GM19240 (cell line): Measurements from ENCODE around the gene MNT.
"Not testable (repeated sequence)": the region's sequence is repeated elsewhere in the genome, so short reads cannot be mapped to it uniquely, and the experiment has no call there.

ENCODE experiments used
- DNase-seq: peaks from one replicate; pipeline ENCODE4 v3.0.0; 2011; ENCODE audit warnings: low spot score; ENCODE audit not compliant: insufficient read length

Gene MNT, protein sequence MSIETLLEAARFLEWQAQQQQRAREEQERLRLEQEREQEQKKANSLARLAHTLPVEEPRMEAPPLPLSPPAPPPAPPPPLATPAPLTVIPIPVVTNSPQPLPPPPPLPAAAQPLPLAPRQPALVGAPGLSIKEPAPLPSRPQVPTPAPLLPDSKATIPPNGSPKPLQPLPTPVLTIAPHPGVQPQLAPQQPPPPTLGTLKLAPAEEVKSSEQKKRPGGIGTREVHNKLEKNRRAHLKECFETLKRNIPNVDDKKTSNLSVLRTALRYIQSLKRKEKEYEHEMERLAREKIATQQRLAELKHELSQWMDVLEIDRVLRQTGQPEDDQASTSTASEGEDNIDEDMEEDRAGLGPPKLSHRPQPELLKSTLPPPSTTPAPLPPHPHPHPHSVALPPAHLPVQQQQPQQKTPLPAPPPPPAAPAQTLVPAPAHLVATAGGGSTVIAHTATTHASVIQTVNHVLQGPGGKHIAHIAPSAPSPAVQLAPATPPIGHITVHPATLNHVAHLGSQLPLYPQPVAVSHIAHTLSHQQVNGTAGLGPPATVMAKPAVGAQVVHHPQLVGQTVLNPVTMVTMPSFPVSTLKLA

DNA sequence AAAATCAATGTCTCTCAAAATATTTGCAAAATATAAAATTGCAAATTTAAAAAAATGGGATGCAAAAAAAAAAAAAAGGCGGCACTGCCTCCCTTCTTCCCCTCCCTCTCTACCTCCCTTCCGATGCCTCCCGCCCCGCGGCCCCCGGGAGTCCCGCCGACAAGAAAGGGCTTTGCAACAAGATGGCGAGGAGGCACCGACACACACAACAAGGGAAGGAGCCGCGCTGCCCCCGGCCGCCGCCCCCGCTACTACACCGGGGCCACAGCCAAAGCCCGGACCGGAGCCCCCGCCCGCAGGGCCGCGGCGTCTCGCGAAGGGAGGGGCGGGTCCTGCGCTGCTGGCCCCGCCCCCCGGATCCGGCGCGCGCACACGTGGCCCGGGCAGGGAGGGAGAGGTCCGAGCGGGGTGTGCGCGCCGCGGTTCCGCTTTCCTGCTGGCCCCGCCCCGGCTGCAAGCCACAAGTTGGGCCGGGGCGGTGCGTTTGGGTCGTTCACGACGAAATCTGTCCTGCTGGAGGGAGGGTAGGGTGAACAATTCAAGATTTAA is at the start of gene MNT:
TSS of gene MNT (minus strand) at position 184 of the 549 bp plus-strand sequence. CDS start 348 bp downstream, outside the sequence.
- peak; percentile 78 for DNase-seq

GRCh38 chr17:2450016-2450650 is 49.3 kb upstream of the MNT start:
- no peak for DNase-seq

DNA sequence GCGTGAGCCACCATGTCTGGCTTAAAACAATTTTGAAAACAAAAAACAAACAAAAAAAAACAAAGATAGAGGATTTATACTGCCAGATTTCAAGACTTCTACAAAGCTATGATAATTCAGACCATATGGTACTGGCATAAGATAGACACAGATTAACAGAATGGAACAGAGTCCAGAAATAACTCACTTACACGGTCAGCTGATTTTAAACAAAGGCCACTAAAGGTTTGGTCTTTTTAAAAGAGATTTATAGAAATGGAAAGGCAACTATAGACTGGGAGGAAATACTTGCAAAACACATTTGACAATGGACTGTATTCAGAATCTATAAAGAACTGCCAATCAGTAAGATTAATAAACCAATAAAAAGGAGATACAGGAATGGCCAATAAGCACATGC is 48.6 kb upstream of the MNT start:
- DNase-seq = no peak

DNA sequence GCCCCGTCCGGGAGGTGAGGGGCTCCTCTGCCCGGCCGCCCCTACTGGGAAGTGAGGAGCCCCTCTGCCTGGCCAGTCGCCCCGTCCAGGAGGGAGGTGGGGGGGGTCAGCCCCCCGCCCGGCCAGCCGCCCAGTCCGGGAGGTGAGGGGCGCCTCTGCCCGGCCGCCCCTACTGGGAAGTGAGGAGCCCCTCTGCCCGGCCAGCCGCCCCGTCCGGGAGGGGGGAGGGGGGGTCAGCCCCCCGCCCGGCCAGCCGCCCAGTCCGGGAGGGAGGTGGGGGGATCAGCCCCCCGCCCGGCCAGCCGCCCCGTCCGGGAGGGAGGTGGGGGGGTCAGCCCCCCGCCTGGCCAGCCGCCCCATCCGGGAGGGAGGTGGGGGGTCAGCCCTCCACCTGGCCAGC is 46.6 kb upstream of the MNT start:
- DNase-seq = not testable (repeated sequence)

DNA sequence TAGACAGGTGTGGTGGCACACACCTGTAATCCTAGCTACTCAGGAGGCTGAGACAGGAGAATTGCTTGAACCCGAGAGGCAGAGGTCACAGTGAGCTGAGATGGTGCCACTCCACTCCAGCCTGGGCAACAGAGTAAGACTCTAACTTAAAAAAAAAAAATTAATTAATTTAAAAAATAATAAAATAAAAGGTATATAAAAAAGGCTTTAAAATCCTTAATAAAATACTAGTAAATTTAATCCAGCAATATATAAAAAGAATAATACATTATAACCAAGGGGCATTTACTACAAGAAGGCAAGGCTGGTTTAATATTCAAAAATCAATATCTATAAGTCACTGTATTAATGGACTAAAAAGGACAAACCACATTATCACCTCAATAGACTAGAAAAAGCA is 44.8 kb upstream of the MNT start:
- no peak for DNase-seq

- no peak for DNase-seq
These were observed 43.5 kb upstream of the MNT start for GRCh38 chr17:2444382-2444781.

- DNase-seq = no peak
These were observed 41.3 kb upstream of the MNT start for GRCh38 chr17:2442166-2442565.

GRCh38 chr17:2440930-2441329 is 40.1 kb upstream of the MNT start:
- DNase-seq = no peak

GRCh38 chr17:2439997-2440396 is 39.1 kb upstream of the MNT start:
- DNase-seq = not testable (repeated sequence)

DNA sequence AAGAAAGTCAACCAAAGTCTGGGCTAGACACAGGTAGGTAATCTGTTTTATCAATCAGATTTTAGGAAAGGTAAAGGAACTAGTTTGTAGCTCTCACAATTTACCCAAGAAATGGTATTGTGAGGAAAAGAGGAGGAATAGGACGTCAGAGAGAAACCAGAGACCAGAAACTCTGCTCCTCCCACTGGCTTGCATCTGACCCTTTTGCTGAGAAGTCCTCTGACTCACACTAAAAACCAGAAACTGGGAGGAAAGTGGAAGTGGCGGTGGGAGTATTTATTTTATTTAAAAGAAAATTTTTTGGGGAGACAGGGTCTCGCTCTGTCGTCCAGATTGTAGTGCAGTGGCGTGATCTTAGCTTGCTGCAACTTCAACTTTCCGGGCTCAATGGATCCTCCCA is 38.0 kb upstream of the MNT start:
- no peak for DNase-seq

DNA sequence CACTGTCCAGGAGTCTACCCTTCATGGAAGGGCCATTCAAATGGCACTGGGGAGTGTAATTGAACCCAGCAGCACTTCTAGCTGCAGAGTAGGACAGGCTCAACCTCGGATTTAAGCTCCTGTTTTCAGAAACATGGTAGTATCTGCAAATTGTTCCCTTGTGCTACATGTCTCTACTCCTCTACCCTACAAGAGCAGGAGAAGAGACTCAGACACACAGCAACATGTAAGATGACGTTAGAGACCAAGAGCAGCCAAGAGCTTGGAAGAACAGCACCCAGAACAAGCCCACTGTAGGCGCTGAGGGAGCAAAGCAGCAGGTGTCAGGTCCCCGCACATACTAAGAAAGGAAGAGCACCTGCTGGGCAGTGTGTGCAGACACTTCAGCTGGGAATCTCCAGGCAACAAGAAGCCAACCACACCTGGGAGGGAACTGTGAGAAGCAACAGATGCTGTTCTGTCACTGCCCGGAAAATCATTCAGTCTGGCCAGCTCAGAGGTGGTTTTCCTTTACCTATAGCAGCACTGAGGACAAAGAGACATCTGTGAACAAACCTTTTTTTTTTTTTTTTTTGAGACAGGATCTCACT is 35.6 kb upstream of the MNT start:
- no peak for DNase-seq

DNA sequence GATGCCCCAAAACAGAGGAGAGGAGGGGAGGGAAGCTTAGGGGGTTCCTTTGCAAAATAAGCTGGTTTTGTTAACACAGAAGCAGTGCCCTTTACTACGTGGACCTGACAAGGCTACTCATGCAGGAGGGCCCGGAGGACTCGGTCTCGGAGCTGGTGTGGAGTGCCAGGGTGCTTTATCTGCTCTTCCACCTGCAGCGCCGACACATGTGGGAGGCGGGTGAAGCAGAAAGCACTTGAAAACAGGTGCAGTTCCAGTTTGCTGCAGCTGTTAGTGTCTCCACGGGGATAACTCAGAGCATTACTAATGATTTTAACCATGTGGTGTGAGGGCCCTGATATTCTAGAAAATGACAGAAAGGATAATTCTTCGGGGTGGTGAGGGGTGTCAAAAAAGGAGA is 35.0 kb upstream of the MNT start:
- no peak for DNase-seq

DNA sequence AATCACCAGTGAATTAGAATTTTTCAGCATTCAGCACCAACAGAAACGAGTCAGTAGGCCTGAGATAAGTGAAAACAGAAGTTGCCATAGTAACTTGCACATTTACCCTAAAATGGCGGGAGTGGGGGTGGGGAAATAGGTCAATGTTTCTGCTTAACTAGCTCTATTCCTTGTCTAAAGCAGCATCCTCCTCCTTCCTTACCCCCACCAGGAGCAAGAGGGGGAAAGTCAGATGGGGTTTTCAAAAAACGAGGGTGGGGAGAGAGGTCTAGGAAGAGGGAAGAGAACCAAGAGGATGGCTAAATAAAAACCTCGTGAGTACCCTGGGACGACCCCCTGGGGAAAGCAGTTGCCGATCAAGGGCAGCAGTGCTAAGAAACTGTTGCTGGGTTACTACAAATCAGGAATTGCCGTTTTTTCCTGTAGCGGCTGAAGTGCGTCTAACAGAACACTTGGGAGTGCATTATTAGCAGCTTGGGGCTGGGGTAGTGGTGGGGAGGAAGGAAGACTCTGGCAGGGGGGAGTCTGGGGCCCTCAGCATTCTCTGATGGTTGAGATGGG is 34.4 kb upstream of the MNT start:
- no peak for DNase-seq

DNA sequence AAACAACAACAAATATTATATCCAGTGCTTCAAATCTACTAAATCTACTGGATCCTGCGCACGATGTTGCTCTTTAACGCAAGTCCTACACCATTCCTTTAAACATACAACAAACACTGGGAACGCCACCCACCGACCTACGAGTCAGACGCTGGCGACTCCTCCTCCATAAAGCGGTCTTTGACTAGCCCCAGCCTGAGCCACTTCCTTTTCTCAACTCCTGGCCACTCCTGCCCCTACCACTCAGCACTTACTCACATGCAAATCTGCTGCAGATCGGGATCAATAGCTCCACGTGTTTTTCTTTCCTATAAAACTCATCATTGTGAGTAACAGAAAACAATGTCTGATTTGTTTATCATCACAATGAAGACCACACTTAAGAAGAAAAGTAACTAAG is 32.8 kb upstream of the MNT start:
- DNase-seq = no peak

GRCh38 chr17:2427910-2428309 is 27.1 kb upstream of the MNT start:
- no peak for DNase-seq

- no peak for DNase-seq
These were observed 26.4 kb upstream of the MNT start for GRCh38 chr17:2427215-2427614.

- no peak for DNase-seq
These were observed 22.4 kb upstream of the MNT start for GRCh38 chr17:2423271-2423670.

GRCh38 chr17:2421315-2422147 is 20.7 kb upstream of the MNT start:
- no peak for DNase-seq

GRCh38 chr17:2420176-2420575 is 19.3 kb upstream of the MNT start:
- no peak for DNase-seq

DNA sequence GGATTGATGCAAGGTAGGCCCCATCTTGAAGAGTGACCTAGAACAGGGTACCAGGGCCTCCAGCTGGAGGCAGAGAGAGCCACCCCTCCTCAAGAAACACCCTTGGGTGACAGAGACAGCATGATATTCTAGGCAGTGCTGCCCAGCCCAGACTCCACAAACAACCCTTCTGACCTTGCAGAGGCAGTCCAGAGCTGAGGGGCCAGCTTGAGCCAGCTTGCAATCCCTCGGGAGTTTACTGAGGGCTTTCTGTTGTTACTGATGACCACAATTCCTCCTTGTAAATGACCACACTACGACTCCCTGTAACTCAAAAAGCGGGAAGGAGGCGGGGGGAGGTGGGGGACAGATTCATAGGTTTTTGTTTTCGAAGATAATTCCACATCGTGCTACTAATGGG is 18.6 kb upstream of the MNT start:
- DNase-seq = no peak

DNA sequence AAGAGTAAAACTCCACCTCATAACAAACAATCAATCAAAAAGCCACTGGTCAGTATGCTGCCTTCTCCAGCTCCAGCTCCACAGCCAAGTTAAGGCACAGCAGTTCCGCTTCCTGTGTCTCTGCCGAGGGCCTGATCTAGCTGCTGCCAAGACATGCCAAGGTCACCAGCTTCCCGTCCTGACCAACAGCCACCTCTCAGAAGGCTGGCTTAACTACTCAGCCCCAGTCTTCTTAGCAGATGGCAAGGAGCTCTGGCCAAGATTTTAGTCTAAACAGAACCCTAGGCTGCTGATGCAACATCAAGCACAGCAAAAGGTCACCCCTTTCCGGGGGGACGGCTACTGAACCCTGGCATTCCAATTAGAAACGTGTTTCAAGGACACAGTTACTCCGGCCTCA is 17.7 kb upstream of the MNT start:
- no peak for DNase-seq
